ENCODE data around the gene GALNT16.

- TF ChIP-seq, protein P1, sequence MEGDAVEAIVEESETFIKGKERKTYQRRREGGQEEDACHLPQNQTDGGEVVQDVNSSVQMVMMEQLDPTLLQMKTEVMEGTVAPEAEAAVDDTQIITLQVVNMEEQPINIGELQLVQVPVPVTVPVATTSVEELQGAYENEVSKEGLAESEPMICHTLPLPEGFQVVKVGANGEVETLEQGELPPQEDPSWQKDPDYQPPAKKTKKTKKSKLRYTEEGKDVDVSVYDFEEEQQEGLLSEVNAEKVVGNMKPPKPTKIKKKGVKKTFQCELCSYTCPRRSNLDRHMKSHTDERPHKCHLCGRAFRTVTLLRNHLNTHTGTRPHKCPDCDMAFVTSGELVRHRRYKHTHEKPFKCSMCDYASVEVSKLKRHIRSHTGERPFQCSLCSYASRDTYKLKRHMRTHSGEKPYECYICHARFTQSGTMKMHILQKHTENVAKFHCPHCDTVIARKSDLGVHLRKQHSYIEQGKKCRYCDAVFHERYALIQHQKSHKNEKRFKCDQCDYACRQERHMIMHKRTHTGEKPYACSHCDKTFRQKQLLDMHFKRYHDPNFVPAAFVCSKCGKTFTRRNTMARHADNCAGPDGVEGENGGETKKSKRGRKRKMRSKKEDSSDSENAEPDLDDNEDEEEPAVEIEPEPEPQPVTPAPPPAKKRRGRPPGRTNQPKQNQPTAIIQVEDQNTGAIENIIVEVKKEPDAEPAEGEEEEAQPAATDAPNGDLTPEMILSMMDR (conservative IDR thresholded peaks at IDR 0.05; ENCODE audit: low read length), result no peak; the same call in 1 of the 2 replicates
- no peak for TF ChIP-seq EZH2phosphoT487 (IDR thresholded peaks at IDR 0.05; ENCODE audit: borderline replicate concordance)
Measured at GRCh38 chr14:69350892-69351291, 90.9 kb downstream of the GALNT16 start.

All from Loucy (cell line).